Measurements from ENCODE around the gene MAFG.
"Not testable (repeated sequence)": the region's sequence is repeated elsewhere in the genome, so short reads cannot be mapped to it uniquely, and the experiment has no call there.

MAFG gene

DNA sequence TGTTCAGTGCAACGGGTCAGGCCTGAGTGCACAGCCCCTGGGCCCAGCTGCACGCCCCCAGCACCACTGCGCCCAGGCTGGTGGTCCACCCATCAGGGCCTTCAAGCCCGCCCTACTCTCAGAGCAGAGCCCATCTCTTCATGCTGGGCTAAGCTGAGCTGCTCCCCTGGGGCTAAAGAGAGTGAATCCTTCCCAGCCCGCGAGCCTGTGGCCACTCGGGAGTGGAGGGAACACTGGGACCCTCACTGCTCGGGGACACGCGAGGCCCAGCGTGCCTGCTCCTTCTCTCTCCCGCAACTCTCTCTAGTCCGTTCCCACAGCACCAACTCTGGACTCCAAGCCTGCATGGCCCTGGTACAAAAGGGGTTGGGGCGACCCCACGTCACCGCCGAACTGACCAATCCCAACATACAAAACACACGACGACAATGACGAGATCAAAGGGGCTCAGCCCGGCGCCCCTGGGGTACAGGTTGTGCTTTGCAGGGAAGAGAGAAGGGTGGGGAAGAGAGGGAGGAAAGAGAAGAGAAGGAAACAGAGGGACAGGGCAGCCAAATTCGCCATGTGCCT is 5.5 kb downstream of the MAFG start:
- no peak overlapping the region for H3K4me3 Mint-ChIP-seq
- peaks cover 35% of the 10 kb centered on the region for H3K4me1 Mint-ChIP-seq
- no peak overlapping the region for H3K27ac Mint-ChIP-seq
- no peaks in the 10 kb centered on the region for H3K36me3 Mint-ChIP-seq
- no peaks in the 10 kb centered on the region for H3K9me3 Mint-ChIP-seq
- no peaks in the 10 kb centered on the region for H3K27me3 Mint-ChIP-seq

DNA sequence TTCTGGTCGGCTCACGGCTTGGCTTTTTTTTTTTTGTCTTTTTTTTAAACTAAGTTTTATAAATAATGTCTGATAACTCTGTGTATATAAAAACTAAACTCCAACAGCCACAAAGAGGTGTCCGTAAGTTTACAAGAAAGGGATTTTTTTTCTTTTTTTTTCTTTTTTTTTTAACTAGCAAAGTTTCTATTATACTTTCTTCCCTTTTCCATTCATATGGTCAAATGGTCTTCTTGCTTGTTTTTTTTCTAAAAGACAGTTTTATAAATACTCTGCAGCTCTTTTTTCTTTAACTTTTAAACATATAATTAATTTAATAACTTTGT is 6.0 kb downstream of the MAFG start:
- H3K27me3 Mint-ChIP-seq: no peaks in the 10 kb centered on the region
- no peak overlapping the region for H3K4me3 Mint-ChIP-seq
- H3K4me1 Mint-ChIP-seq: peaks cover 40% of the 10 kb centered on the region
- H3K27ac Mint-ChIP-seq: no peak overlapping the region
- no peaks in the 10 kb centered on the region for H3K36me3 Mint-ChIP-seq
- no peaks in the 10 kb centered on the region for H3K9me3 Mint-ChIP-seq

DNA sequence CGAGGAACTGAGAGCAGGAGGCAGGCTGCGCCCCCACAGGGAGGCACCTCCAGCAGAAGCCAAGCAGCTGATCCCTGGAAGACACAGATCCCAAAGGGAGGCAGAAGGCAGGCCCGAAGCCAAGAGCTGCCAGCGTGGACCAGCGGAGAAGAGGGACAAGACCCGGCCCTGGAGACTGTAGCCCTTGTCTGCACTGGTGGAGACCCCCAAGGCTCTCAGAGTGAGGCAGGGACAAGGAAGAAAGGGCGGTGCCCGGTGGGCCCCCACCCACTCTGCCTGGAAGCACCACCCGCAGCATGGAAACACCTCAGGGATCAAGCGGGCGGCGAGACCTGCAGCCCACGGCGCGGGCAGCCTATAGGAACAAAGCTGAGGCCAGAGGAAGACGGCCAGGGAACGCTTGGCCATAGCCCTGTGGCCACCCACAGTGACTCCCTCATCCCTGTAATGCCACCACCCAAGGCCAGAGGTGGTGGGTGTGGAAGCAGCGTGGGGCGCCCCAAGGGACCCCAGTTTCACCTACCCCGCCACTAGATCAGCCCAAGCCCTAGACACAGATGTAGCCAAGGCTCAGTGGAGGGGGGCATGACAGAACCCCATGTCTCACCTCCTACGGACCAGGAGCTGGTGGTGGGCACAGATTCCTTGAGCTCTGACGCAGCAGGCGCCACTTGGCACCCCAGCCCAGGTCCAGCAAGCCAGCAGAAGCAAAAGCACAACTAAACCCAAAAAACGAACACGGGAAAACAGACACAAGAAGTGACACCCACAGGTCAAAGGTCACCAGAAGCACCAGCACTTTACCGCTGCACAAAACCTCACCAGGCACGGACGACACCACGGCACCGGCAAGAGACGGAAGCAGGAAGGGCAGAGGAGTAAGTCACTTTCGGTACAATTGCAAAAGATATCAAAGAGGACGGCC is 6.7 kb downstream of the MAFG start:
- Mint-ChIP-seq H3K4me3 (no peak overlapping the region), H3K4me1 (peaks cover 39% of the 10 kb centered on the region), H3K36me3 (no peaks in the 10 kb centered on the region), H3K27me3 (no peaks in the 10 kb centered on the region), H3K27ac (no peak overlapping the region), H3K9me3 (no peaks in the 10 kb centered on the region)

DNA sequence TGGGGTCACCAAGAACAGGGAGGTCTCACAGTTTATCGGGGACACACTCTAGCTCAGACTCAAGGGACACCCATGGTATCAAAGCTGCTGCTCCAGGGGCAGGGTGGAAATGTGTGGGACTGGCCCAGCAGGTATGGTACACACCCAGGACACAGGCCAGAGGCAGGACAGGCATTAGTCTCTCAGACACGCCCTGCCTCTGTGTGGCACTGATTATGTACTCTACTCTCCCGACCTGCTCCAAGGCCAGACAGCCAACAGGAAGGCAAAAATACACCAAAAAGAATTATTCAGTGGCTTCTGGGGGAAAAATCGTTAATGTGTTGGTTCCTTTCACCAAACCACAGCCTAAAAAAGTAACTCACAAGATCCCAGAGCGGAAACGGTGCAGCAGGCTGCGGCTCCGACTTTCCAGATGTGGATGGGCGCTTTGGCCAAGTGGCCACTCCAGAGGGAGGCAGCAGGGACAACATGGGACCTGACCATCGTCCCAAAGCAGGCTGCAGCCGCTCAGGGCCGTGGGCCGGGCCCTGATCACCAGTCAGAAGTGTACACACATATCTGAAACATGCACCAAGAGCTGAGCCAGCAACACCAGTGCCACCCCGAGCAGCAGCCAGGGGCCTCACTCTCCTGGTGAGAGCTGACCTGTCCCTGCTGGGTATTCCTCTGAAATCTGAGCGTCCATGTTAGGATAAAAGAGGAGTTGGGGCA is 8.5 kb downstream of the MAFG start:
- Mint-ChIP-seq H3K9me3 (no peaks in the 10 kb centered on the region), H3K36me3 (no peaks in the 10 kb centered on the region), H3K27ac (peak overlapping the region; percentile 18), H3K4me3 (no peak overlapping the region), H3K27me3 (no peaks in the 10 kb centered on the region), H3K4me1 (peaks cover 36% of the 10 kb centered on the region)

DNA sequence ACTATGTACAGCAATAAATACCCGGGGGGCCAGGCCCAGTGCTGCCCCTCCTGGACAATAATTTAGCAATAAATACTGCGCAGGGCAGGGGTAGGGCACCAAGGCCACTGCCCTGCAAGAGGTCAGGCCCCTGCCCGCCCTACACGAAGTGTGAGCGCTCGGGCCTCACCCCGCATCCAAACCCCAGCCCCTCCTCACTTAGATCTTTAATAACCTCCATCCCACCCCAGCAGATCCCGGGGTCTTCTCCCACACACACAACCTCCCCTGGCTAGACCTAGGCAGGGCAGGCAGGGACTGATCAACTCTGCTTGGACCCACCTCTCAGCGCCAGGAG is 9.2 kb downstream of the MAFG start:
- Mint-ChIP-seq H3K4me1 (peaks cover 36% of the 10 kb centered on the region), H3K27ac (peak overlapping the region; percentile 81), H3K4me3 (peak overlapping the region; percentile 86)
- H3K36me3 Mint-ChIP-seq, H3K9me3 Mint-ChIP-seq, H3K27me3 Mint-ChIP-seq: not testable (repeated sequence)

DNA sequence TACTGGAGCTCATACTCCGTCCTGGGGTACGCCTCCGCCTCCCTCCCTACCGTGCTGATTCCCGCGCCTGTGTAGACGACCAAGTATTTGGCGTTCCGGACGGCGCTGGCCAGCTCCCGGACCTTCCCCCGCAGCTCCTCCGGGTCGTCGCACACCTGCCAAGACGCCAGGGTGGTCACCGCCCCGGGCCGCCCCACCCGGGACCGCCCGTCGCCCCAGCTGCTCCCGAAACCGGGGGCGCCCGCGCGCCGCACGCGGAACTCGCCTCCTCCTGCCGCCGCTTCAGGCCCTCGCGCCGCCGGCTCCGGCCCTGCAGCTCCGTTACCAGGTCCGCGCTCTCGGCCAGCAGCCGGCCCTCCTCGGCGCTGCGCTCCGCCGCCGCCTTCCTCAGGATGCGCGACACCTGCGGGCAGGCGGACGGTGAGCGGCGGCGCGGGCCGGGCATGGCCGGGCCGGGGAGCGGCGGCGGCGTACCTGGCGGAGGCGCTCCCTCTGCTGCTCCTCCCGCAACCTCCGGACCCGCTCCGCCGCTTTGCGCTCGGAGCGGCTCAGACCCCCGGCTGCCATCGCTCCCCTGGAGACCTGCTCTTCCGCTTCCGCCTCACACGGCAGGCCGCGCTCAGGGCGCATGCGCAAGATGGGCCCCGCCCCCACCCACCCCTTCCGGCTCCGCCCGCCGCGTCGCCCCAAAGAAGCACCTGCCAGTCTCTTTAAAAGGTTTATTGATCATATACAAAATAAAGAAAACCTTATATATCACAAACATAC is 9.8 kb downstream of the MAFG start, which contains the start of gene SIRT7:
Gene SIRT7, minus strand, starts transcription at position 612 of the 768 bp plus-strand sequence. Its CDS starts 45 bp downstream, at position 567.
- Mint-ChIP-seq H3K27me3 (no peaks in the 10 kb centered on the region), H3K36me3 (peaks cover 7% of the 10 kb centered on the region), H3K4me3 (peak within 1 kb of the TSS; percentile 86), H3K27ac (peak within 1 kb of the TSS; percentile 81), H3K9me3 (no peaks in the 10 kb centered on the region), H3K4me1 (peaks cover 36% of the 10 kb centered on the region)

DNA sequence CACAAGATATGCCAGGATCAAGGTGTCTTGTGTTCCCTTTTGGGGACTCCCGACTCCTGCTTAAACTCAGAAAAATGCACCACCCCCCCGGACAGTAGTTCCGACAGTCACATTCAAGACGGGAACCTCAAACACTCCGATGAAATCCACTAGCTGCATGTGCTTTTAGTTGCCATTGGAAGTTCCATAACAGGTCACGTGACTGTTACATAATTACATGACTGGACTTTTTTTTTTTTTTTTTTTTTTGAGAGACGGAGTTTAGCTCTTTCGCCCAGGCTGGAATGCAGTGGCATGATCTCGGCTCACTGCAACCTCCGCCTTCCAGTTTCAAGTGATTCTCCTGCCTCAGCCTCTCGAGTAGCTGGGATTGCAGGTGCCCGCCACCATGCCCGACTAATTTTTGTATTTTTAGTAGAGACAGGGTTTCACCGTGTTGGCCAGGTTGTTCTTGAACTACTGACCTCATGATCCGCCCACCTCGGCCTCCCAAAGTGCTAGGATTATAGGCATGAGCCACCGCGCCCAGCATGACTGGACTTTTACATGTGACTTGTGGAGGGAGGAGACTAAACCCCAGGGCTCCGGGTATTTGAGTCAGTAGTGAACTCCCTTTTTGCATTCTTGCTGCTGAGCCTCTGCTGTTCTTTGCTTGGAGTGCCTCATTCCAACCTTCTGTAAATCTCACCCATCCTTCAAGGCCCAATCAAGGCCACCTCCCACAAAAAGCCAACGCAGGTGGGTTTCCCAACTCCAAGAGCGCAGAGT is 11.1 kb downstream of the MAFG start:
- no peaks in the 10 kb centered on the region for H3K27me3 Mint-ChIP-seq
- H3K36me3 Mint-ChIP-seq: peaks cover 7% of the 10 kb centered on the region
- H3K4me1 Mint-ChIP-seq: peaks cover 36% of the 10 kb centered on the region
- H3K4me3 Mint-ChIP-seq: peak overlapping the region; percentile 86
- H3K27ac Mint-ChIP-seq: peak overlapping the region; percentile 75
- no peaks in the 10 kb centered on the region for H3K9me3 Mint-ChIP-seq

DNA sequence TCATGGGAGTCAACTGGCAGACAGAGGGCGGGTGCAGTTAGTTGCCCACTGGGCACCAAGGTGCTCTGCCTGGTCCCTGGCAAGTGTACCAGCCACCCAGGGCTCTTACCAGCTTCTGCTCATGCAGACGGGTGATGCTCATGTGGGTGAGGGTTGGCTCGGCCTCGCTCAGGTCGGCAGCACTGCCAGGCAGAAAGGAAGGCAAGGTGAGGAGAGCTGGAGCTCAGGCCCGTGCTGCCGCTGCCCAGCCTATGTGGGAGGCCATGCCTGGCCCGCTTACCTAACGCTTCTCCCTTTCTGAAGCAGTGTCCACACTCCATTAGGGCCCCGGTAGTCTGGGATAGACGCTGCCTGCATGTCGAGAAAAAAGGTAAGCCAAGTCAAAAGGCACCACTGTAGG is 12.2 kb downstream of the MAFG start:
- Mint-ChIP-seq H3K4me3 (no peak overlapping the region), H3K27me3 (no peaks in the 10 kb centered on the region), H3K4me1 (peaks cover 36% of the 10 kb centered on the region), H3K9me3 (no peaks in the 10 kb centered on the region), H3K27ac (no peak overlapping the region), H3K36me3 (peaks cover 7% of the 10 kb centered on the region)

DNA sequence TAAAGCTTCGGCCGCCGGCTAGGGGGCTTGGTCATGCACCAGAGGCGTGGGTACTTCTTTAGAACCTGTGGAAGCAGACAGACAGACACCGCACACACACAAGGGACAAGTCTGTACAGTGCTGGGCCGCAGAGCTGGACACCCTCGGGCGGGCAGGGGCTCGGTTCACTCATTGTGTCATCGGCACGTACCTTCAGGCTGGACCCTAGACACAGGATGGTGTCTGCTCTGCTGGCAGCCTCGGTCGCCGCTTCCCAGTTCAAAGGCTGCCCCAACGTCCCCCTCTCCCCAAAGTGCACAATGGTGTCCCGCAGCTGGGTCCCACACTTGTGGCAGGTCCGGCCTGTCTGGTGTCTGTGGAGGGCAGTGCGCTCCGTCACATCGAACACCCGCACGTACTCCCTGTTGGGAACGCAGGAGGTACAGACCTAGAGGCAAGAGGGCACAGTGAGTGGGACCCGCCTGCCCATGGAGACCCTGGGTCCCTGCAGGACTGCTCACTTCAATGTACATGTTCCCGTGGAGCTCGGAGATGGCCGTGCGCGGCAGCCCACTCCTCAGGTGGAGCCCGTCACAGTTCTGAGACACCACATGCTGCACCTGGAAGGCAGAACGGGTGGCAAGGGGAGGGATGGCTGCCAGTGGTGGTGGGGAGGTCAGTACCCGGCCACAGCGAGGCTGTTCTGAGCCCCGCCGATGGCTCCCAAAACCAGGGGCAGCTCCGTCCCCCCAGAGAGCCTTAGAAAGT is 13.3 kb downstream of the MAFG start:
- H3K36me3 Mint-ChIP-seq: peaks cover 7% of the 10 kb centered on the region
- no peak overlapping the region for H3K27ac Mint-ChIP-seq
- no peaks in the 10 kb centered on the region for H3K9me3 Mint-ChIP-seq
- H3K4me1 Mint-ChIP-seq: peaks cover 35% of the 10 kb centered on the region
- H3K27me3 Mint-ChIP-seq: no peaks in the 10 kb centered on the region
- H3K4me3 Mint-ChIP-seq: no peak overlapping the region

DNA sequence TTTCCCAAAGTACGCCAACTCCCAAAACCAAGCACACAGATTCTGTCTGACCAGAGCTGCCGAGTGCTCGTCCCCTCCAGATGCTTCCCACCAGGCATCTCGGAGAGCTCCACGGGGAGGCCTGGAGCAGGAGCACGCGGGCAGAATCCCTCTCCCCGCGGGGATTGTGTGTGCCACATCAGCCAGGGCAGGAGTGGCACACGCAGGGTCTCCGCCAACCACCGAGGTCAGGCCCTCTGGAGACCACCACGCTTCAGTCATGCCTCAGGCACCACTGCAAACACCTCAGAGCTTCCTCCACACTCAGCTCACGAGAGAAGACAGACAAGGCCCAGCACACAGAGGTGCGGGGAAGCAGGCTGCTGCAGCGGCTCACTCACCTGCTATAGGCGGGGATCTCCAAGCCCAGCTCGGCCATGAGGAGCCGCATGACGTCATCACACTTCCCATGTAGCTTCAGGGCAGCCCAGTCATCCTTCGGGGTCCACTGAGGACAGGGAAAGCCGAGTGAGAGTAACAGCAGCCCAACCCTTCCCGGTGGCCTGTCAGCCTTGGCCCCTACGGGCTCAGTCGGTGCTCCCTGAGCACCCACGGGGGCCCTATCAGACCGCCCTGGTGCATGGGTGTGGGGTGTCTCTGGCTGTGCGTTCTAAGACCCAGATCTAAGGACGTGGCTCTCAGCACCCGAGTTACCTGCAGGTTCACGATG is 14.0 kb downstream of the MAFG start:
- Mint-ChIP-seq H3K36me3 (peaks cover 7% of the 10 kb centered on the region), H3K4me3 (no peak overlapping the region), H3K27me3 (no peaks in the 10 kb centered on the region), H3K9me3 (no peaks in the 10 kb centered on the region), H3K4me1 (peaks cover 27% of the 10 kb centered on the region), H3K27ac (no peak overlapping the region)

DNA sequence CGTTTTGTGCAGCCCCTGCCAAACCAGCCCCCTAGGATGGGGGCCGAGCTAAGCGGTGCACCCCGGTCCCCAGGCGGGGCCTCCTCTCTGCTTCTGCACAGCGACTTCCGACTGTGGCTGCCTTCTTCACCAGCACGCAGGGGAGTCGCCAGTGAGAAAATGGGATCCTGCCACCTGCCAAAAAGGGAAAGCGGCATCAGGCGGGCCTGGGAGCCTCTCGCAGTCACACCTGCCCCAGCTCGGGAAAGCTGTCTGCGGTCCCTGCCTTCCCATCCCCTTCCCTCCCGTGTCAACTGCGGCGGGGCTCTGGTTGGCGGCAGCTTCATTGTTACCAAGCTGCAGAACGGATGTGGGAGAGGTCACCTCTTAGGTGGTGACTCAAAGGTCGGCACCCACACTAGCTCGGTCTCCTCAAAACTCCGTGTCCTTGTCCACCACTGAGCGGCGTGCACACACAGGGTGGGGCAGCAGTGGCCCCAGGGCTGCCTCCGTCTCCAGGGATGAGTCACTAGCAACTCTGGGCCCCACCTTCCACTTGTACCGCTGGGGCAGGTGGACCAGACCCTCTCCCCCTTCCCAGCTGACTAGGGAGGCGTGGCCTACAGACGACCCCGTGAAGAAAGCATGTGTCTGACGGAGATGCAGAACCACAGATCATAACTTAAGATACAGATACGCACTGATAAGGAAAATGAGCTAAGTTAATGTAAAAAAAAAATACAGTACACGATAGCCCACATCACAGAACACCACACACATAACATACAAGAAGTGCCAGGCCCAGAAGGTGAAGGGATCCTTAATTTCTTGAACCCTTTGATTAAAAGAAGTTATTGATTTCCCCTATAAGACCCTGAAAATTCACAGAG is 14.9 kb downstream of the MAFG start:
- H3K27ac Mint-ChIP-seq: no peak overlapping the region
- no peaks in the 10 kb centered on the region for H3K9me3 Mint-ChIP-seq
- no peaks in the 10 kb centered on the region for H3K27me3 Mint-ChIP-seq
- H3K4me1 Mint-ChIP-seq: peaks cover 23% of the 10 kb centered on the region
- H3K4me3 Mint-ChIP-seq: peak overlapping the region; percentile 39
- H3K36me3 Mint-ChIP-seq: peaks cover 7% of the 10 kb centered on the region

DNA sequence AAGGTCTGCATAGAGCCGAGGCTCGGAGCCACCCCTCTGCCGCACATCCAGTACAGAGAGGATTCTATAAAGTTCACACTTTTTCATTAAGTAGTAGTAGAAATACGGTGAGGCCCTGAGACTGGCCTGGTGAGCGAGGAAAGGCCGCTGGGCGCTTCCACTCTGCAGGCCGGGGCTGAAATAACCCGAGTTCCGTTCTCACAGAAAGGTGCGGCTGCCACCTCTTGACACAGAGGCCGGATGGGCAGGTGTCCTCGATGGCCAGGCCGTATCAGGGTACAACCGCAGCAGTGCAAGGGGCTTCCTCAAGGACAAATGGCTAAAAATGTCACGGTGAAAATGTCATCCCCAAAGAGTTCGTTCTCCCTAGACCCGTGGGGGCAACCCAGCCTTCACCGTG is 15.6 kb downstream of the MAFG start:
- H3K4me1 Mint-ChIP-seq: peaks cover 18% of the 10 kb centered on the region
- H3K4me3 Mint-ChIP-seq: peak overlapping the region; percentile 59
- H3K9me3 Mint-ChIP-seq: no peaks in the 10 kb centered on the region
- no peaks in the 10 kb centered on the region for H3K27me3 Mint-ChIP-seq
- H3K36me3 Mint-ChIP-seq: peaks cover 7% of the 10 kb centered on the region
- H3K27ac Mint-ChIP-seq: no peak overlapping the region

DNA sequence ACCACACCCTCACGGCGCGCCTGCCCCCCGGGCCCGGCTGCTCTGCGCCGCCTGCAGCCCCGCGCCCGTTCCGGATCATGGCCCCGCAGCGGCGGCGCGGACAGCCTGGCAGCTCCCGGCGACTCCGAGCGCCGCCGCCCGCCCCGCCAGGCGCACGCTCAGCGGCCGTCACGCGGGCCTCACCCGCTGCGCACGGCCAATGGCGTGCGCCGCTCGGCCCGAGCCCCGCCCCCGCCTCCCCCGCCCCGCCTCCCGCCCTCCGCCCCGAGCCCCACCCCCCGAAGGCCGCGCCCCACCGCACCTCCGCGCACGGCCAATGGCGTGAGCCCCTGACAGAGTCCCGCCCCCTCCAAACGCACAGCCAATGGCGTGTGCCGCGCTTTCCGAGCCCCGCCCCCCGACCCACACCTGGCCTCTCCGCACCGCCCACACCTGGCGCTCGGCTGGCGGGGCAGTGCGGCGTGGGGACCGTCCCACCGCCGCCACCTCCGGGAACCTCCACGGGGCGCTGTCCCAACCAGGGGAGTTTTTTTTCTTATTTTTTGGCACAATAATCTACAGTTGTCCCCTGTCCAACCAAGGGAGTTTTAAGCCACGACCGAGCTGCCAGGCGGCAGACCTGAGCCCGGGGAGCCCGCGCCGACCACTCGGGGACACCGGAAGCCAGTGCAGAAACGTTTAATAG is 16.1 kb downstream of the MAFG start, which contains the start of gene PCYT2:
Gene PCYT2, minus strand, starts transcription at position 123 of the 685 bp plus-strand sequence. Its CDS starts 44 bp downstream, at position 79.
- H3K9me3 Mint-ChIP-seq: no peaks in the 10 kb centered on the region
- no peaks in the 10 kb centered on the region for H3K27me3 Mint-ChIP-seq
- H3K4me1 Mint-ChIP-seq: peaks cover 13% of the 10 kb centered on the region
- H3K27ac Mint-ChIP-seq: no peak within 1 kb of the TSS
- H3K36me3 Mint-ChIP-seq: peaks cover 7% of the 10 kb centered on the region
- peak within 1 kb of the TSS; percentile 81 for H3K4me3 Mint-ChIP-seq

Measured in activated naive CD4-positive, alpha-beta T cell treated with anti-CD3 and anti-CD28 coated beads, Interleukin-2, amount 50 U/mL, for 24 hours (primary cell).